ENCODE data around the gene B3GNT8. TPM values are rescaled to one million over a fixed set of nuclear protein-coding genes. Genes with fewer than 3 reads are reported as not detected.
"Not testable (repeated sequence)": the region's sequence is repeated elsewhere in the genome, so short reads cannot be mapped to it uniquely, and the experiment has no call there.

The B3GNT8 gene
- total RNA-seq, result 10 to 100 TPM in 1 of 2 donors, 1 to 10 TPM in 1; 9.4 to 11.6 TPM

- H3K9me3 ChIP-seq, result no peaks in the 10 kb centered on the region
- intact Hi-C loops (cut with DNase I), result no loop called here
- 4% methylated on average over 16 of the region's 19 CpGs for WGBS
- DNase-seq (ENCODE audit: low spot score), result peak; percentile 89
- no peaks in the 10 kb centered on the region for H3K27me3 ChIP-seq (replicated peaks; ENCODE audit: insufficient read depth)
- peaks cover 4 to 6% of the 10 kb centered on the region in 2 donors for H3K36me3 ChIP-seq
- H3K4me1 ChIP-seq (replicated peaks), result peaks cover 4% of the 10 kb centered on the region
- TF ChIP-seq CTCF (IDR thresholded peaks at IDR 0.05) (no peak), POLR2A (IDR thresholded peaks at IDR 0.05) (peak; percentile 94), POLR2AphosphoS5 (IDR thresholded peaks at IDR 0.05) (peak; percentile 87)
- peak within 1 kb of the TSS; percentile 78 to 88 for H3K27ac ChIP-seq
- peak within 1 kb of the TSS; percentile 31 to 34 for H3K4me3 ChIP-seq
Measured at GRCh38 chr19:41426952-41427646, at the start of gene B3GNT8. Gene B3GNT8 (minus strand): TSS chr19:41427374. CDS start chr19:41426778, 596 bp downstream.

GRCh38 chr19:41476583-41476982 is 49.4 kb upstream of the B3GNT8 start:
- no peak for DNase-seq (ENCODE audit: low spot score)
- peaks cover 2% of the 10 kb centered on the region for H3K4me1 ChIP-seq (replicated peaks)
- TF ChIP-seq POLR2AphosphoS5 (IDR thresholded peaks at IDR 0.05), result no peak
- TF ChIP-seq POLR2A (IDR thresholded peaks at IDR 0.05), result no peak
- TF ChIP-seq CTCF (IDR thresholded peaks at IDR 0.05), result no peak
- intact Hi-C loops (cut with DNase I), result no loop called here
- no peaks in the 10 kb centered on the region for H3K9me3 ChIP-seq
- no peak overlapping the region for H3K27ac ChIP-seq
- H3K4me3 ChIP-seq, result no peak overlapping the region
- peaks cover 5% of the 10 kb centered on the region for H3K27me3 ChIP-seq (replicated peaks; ENCODE audit: insufficient read depth)
- H3K36me3 ChIP-seq, result no peaks in the 10 kb centered on the region

GRCh38 chr19:41463257-41464256 is 36.4 kb upstream of the B3GNT8 start:
- H3K27me3 ChIP-seq (replicated peaks; ENCODE audit: insufficient read depth); DNase-seq (ENCODE audit: low spot score); H3K36me3 ChIP-seq; H3K9me3 ChIP-seq; H3K27ac ChIP-seq; H3K4me1 ChIP-seq (replicated peaks); H3K4me3 ChIP-seq; intact Hi-C loops (cut with DNase I): not testable (repeated sequence)
- 84% methylated on average over 22 of the region's 22 CpGs for whole genome bisulfite sequencing

GRCh38 chr19:41462497-41462896 is 35.3 kb upstream of the B3GNT8 start:
- DNase-seq (ENCODE audit: low spot score), result no peak
- Histone ChIP-seq H3K27ac (no peak overlapping the region), H3K9me3 (no peaks in the 10 kb centered on the region), H3K4me1 (replicated peaks) (no peaks in the 10 kb centered on the region), H3K27me3 (replicated peaks; ENCODE audit: insufficient read depth) (peaks cover 9% of the 10 kb centered on the region), H3K4me3 (no peak overlapping the region), H3K36me3 (no peaks in the 10 kb centered on the region)
- intact Hi-C loops (cut with DNase I), result no loop called here
- TF ChIP-seq POLR2A (IDR thresholded peaks at IDR 0.05) (no peak), POLR2AphosphoS5 (IDR thresholded peaks at IDR 0.05) (no peak), CTCF (IDR thresholded peaks at IDR 0.05) (no peak)
- 44% methylated on average over 6 of the region's 6 CpGs for WGBS

- H3K9me3 ChIP-seq, result no peaks in the 10 kb centered on the region
- DNase-seq (ENCODE audit: low spot score), result no peak
- no peaks in the 10 kb centered on the region for H3K27me3 ChIP-seq (replicated peaks; ENCODE audit: insufficient read depth)
- TF ChIP-seq CTCF (IDR thresholded peaks at IDR 0.05) (no peak), POLR2A (IDR thresholded peaks at IDR 0.05) (no peak), POLR2AphosphoS5 (IDR thresholded peaks at IDR 0.05) (no peak)
- 15% methylated on average over 1 of the region's 1 CpG for WGBS
- no peaks in the 10 kb centered on the region for H3K36me3 ChIP-seq
- intact Hi-C loops (cut with DNase I), result loop anchor here (10.0 kb wide), 1 partner anchor 138 kb away; no protein-coding TSS in a partner anchor
- no peaks in the 10 kb centered on the region for H3K4me1 ChIP-seq (replicated peaks)
- no peak overlapping the region for H3K27ac ChIP-seq
- no peak overlapping the region for H3K4me3 ChIP-seq
Measured at GRCh38 chr19:41457241-41457640, 30.1 kb upstream of the B3GNT8 start.
